ENCODE measurements around the gene C17orf58.

GRCh38 chr17:68033636-68034451 lies 37.6 kb upstream of the C17orf58 start:
- TF ChIP-seq TAF1 (IDR thresholded peaks at IDR 0.05; ENCODE audit: low read depth) (no peak), REST (IDR thresholded peaks at IDR 0.05; ENCODE audit: low read depth) (no peak), ZBTB7A (IDR thresholded peaks at IDR 0.05; ENCODE audit: low read depth) (no peak), EGR1 (IDR thresholded peaks at IDR 0.05) (no peak), CEBPB (IDR thresholded peaks at IDR 0.05) (no peak), CREB1 (IDR thresholded peaks at IDR 0.05; ENCODE audit: low read depth) (no peak), EP300 (IDR thresholded peaks at IDR 0.05; ENCODE audit: borderline replicate concordance) (no peak), RAD21 (IDR thresholded peaks at IDR 0.05; ENCODE audit: low read depth) (no peak), YY1 (IDR thresholded peaks at IDR 0.05; ENCODE audit: low read depth) (no peak), FOXM1 (IDR thresholded peaks at IDR 0.05; ENCODE audit: borderline replicate concordance, low read depth) (no peak), TEAD4 (IDR thresholded peaks at IDR 0.05) (peak; percentile 89), NFIC (IDR thresholded peaks at IDR 0.05) (no peak)
- TF ChIP-seq, protein P1, sequence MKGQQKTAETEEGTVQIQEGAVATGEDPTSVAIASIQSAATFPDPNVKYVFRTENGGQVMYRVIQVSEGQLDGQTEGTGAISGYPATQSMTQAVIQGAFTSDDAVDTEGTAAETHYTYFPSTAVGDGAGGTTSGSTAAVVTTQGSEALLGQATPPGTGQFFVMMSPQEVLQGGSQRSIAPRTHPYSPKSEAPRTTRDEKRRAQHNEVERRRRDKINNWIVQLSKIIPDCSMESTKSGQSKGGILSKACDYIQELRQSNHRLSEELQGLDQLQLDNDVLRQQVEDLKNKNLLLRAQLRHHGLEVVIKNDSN (IDR thresholded peaks at IDR 0.05) = peak; percentile 87
- TF ChIP-seq, protein P2, sequence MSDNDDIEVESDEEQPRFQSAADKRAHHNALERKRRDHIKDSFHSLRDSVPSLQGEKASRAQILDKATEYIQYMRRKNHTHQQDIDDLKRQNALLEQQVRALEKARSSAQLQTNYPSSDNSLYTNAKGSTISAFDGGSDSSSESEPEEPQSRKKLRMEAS (IDR thresholded peaks at IDR 0.05) = no peak
